Stimulated activated CD4-positive, alpha-beta T cell treated with anti-CD3 and anti-CD28 coated beads, Interleukin-4, amount 100 ng/mL, for 1 hour (primary cell): ENCODE measurements around the gene TRAPPC8.
"Not testable (repeated sequence)": the region's sequence is repeated elsewhere in the genome, so short reads cannot be mapped to it uniquely, and the experiment has no call there.

ENCODE experiments used
- DNase-seq: peaks from one replicate; pipeline ENCODE4 v3.0.0-alpha.2; 2020

TRAPPC8 gene

GRCh38 chr18:31942999-31943877 is at the start of gene TRAPPC8:
Gene TRAPPC8 (minus strand): TSS chr18:31943128. CDS start chr18:31942764, 364 bp downstream.
- DNase-seq: peak; percentile 86

- no peak for DNase-seq
Observed at GRCh38 chr18:31990823-31991222, 47.9 kb upstream of the TRAPPC8 start.

GRCh38 chr18:31983976-31984375 is 41.0 kb upstream of the TRAPPC8 start:
- DNase-seq: no peak

- no peak for DNase-seq
Observed at GRCh38 chr18:31983020-31983419, 40.1 kb upstream of the TRAPPC8 start.

DNA sequence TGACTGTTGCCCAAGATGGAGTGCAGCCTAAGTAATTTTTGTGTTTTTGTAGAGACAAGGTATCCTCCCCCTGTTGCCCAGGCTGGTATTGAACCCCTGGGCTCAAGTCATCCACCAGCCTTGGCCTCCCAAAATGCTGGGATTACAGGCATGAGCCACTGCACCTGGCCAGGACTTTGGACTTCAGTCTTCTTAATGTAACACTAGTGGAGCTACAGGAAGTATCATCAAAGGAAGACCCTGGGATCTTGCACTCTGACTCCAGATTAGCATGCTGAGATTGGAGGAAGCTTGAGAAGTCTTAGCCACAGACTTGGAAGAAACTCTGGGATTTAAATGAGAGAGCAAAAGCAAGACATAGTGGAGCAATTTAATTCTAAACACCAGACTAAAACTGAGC is 37.9 kb upstream of the TRAPPC8 start:
- no peak for DNase-seq

DNA sequence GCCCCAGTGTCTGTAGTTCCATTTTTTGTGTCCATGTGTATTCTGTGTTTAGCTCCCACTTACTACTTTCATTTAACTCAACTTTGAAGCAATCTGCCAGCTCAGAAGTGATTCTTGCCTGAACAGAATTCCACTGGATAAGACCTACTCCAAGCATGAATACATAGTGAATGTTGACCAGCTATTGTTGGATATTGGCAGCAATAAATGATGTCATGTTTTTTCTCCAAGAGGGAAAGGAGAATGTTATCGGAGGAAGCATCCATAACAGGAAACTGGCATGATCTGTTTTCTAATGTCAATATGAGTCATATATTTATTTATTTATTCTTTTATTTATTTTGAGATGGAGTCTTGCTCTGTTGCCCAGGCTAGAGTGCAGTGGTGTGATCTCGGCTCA is 36.8 kb upstream of the TRAPPC8 start:
- no peak for DNase-seq

DNA sequence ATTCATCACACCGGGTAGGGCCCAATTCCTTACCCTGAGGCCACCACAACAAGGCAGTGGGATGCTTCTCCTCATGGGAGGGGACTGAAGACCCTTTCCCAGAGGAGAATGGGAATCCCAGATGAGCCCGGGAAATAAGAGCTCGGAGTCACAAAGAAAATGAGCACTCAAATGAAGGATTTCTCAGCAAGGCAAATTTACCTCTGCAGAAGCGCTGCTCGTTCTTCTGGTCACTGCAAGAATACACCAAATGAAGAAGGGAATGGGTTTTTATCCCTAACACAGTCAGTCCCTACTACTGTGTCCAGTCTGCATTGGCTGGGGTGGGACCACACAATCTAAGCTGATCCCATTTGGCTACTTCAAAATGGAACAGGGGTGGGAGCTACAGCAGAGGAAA is 35.7 kb upstream of the TRAPPC8 start:
- no peak for DNase-seq

GRCh38 chr18:31977270-31977872 is 34.4 kb upstream of the TRAPPC8 start:
- DNase-seq: no peak

DNA sequence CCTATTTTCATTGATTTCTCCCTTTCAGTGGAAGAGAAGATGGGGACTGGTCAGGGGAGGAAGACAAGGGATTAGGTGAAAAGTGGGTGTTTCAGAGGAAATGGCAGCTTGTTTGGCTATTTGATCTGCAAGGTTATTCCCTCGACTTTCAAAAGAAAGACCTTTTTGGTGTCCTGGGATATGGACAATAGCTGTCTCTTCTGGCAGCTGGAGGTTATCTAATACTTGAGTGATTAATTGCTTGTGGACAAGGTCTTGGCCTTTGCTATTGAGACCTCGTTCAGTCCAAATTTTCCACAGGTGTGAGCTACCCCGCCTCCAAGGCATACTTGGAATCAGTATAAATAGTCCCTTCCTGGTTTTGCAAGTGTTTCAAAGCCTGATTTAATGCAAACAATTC is 33.3 kb upstream of the TRAPPC8 start:
- no peak for DNase-seq

- no peak for DNase-seq
Observed at GRCh38 chr18:31973929-31974546, 31.1 kb upstream of the TRAPPC8 start.

GRCh38 chr18:31970617-31971016 is 27.7 kb upstream of the TRAPPC8 start:
- no peak for DNase-seq

DNA sequence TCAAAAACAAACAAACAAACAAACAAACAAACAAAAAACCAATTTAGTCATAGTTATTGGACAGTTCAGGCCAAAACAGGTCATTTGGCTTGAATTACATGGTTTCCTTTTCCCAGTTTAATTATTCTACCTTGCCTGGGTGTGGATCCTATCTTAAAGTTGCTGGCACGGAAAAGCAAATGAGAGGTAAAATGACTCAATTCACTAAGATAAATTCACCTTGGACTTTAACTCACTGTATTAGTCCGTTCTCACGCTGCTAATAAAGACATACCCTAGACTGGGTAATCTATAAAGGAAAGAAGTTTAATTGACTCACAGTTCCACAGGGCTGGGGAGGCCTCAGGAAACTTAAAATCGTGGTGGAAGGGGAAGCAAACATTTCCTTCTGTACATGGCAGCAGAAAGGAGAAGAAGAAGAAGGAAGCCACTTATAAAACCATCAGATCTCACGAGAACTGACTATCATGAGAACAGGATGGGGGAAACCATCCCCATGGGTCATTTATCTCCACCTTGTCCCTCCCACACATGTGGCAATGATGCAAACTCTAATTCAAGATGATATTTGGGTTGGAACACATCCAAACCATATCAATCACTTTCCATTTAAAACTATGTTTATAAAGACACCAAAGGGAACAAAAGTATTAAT is 22.5 kb upstream of the TRAPPC8 start:
- no peak for DNase-seq

DNA sequence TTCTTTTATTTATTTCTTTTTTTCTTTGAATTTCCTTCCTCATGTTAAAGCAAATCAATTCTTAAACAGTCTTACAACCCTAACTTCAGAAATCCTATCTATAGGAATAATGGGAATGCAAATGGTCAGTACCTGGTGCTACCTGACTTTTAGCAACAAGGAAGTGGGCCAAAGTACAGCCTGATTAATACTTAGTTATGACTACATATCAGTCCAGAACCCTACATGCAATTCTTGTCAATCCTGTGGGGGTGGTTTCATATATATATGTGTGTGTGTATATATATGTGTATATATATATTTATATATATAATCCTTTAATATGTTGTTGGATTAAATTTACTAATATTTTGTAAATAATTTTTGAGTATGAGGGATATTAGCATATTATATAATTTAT is 14.8 kb upstream of the TRAPPC8 start:
- no peak for DNase-seq

DNA sequence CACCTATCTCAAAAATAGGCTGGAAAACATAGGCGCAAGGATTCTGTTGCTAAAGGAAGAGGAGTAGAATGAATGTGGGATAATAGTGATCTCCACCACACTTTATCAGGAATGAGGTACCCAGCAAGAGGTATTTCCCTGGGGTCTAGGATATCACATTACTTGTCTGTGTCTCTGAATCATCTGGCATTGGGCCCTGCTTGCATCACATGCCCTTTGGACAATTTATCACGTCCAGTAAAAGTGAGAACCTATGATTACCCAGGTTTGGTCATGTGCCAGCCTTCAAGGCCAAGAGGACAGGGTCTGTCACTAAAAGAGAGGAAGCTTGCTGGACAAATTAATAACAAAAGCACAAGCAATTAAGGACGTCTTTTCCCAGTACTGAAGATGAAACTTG is 11.4 kb upstream of the TRAPPC8 start:
- DNase-seq: no peak

GRCh38 chr18:31953699-31954098 is 10.8 kb upstream of the TRAPPC8 start:
- not testable (repeated sequence) for DNase-seq

- no peak for DNase-seq
Observed at GRCh38 chr18:31952223-31952622, 9.3 kb upstream of the TRAPPC8 start.

GRCh38 chr18:31950583-31950982 is 7.7 kb upstream of the TRAPPC8 start:
- no peak for DNase-seq

DNA sequence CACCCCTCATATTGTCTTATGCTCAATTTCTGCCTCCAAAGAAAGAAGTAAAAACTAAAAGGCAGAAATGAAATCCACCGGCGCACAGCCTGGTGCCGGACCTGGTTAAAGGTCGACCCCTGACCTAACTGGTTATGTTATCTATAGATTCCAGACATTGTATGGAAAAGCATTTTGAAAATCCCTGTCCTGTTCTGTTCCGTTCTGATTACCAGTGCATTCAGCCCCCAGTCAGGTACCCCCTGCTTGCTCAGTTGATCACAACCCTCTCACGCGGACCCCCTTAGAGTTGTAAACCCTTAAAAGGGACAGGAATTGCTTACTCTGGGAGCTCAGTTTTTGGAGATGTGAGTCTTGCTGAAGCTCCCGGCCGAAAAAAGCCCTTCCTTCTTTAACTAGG is 5.4 kb upstream of the TRAPPC8 start:
- DNase-seq: not testable (repeated sequence)

- DNase-seq: no peak
Observed at GRCh38 chr18:31946305-31947046, 3.5 kb upstream of the TRAPPC8 start.

GRCh38 chr18:31943878-31944816 is 1.2 kb upstream of the TRAPPC8 start:
- no peak for DNase-seq

DNA sequence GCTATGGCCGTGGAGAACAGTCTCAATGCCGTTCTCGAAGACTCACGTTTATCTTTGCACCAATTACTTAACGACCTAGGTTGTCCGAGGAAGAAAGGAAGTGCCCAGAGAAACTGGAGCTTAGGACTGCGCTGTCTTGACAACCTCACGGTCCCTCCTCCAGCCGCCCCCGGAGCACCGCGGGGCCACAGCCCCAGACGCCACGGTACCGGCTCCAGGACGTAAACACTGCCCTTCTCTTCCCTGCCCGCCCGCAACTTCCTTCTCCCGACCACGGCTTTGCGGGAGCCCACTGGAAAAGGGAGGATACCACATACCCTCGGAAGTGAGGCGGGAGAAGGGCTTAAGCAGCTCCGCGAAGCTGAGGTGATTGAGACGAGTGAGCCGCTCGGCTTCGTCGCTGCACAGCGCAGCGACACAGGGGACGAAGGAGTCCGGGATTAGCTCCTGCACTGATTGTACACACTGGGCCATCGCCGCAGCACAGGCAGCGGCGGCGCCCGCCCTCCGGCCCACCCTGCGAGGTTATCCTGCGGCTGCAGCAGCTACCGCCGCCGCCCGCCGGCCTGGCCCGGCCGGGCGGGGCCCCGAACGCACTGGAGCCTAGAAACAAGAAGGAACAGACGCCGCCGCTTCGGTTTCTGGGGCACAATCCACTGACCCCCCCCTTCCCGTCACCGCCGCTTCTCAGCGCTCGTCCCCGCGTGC is 483 bp downstream of the TRAPPC8 start:
- peak; percentile 33 for DNase-seq
